Smooth muscle cell (in vitro differentiated cells): ENCODE results near the gene SLC6A11. TPM values are rescaled to one million over a fixed set of nuclear protein-coding genes. Genes with fewer than 3 reads are reported as not detected.

Source experiments
- DNase-seq: peaks from one replicate; lab custom pipeline; 2025; ENCODE audit not compliant: unreplicated experiment; lab: John Stamatoyannopoulos, UW
- H2AFZ ChIP-seq: fragments of 200-600 bp; sonication (generic); 2 replicates; pipeline ENCODE4 v1.6.0; 2016; ENCODE audit warnings: antibody characterized with exemption, low read depth, mild to moderate bottlenecking
- H3F3A ChIP-seq: fragments of 200-600 bp; sonication (generic); 2 replicates; pipeline ENCODE4 v1.6.0; 2017; ENCODE audit warnings: antibody characterized with exemption, low read depth
- H3K27ac ChIP-seq: fragments of 200-600 bp; sonication (generic); 2 replicates; pipeline ENCODE4 v1.5.1; 2016; ENCODE audit warnings: low read depth, mild to moderate bottlenecking
- H3K27me3 ChIP-seq: fragments of 200-600 bp; sonication (generic); 2 replicates; pipeline ENCODE4 v1.6.1; 2016; ENCODE audit warnings: low read depth, mild to moderate bottlenecking
- H3K36me3 ChIP-seq: fragments of 200-600 bp; sonication (generic); 2 replicates; pipeline ENCODE4 v1.5.1; 2016; ENCODE audit warnings: low read depth
- H3K4me1 ChIP-seq: fragments of 200-600 bp; sonication (generic); 2 replicates; pipeline ENCODE4 v1.5.1; 2016; ENCODE audit warnings: low read depth
- H3K4me2 ChIP-seq: fragments of 200-600 bp; sonication (generic); 2 replicates; pipeline ENCODE4 v1.6.0; 2016; ENCODE audit warnings: mild to moderate bottlenecking
- H3K4me3 ChIP-seq: fragments of 200-600 bp; sonication (generic); 2 replicates; pipeline ENCODE4 v1.5.1; 2016; ENCODE audit warnings: mild to moderate bottlenecking
- H3K79me2 ChIP-seq: fragments of 200-600 bp; sonication (generic); 2 replicates; pipeline ENCODE4 v1.6.0; 2016; ENCODE audit warnings: low read depth, mild to moderate bottlenecking
- H3K9ac ChIP-seq: fragments of 200-600 bp; sonication (generic); 2 replicates; pipeline ENCODE4 v1.6.0; 2016; ENCODE audit warnings: low read depth
- H3K9me3 ChIP-seq: fragments of 200-600 bp; sonication (generic); replicated peaks from 2 replicates; pipeline ENCODE4 v1.5.1; 2016; ENCODE audit warnings: low read depth
- H4K20me1 ChIP-seq: fragments of 200-600 bp; sonication (generic); 2 replicates; pipeline ENCODE4 v1.6.0; 2016; ENCODE audit warnings: low read depth
- WGBS: methylation state at CpG from one replicate; pipeline ENCODE4 v1.1.7; 2016; ENCODE audit warnings: low lambda C conversion rate; 5-methylcytosine and 5-hydroxymethylcytosine counted together
- polyA plus RNA-seq: library from polyadenylated mRNA; unstranded; fragments of >200 nt; fragmentation: Nextera tagmentation; extraction: Ambion mirVana; gene quantifications from 2 replicates; pipeline ENCODE4 v1.2.1, GENCODE V29; 2016
- total RNA-seq: library from RNA; depleted of rRNA; stranded (reverse); fragments of >200 nt; gene quantifications from 2 replicates; pipeline ENCODE4 v1.2.3, GENCODE V29; 2014
- TF ChIP-seq, protein P1 (sequence below): fragments of 200-600 bp; sonication (generic); IDR thresholded peaks from 2 replicates; pipeline ENCODE4 v1.5.1; 2017; ENCODE audit warnings: borderline replicate concordance, mild to moderate bottlenecking, antibody characterized with exemption; ENCODE audit not compliant: insufficient read depth, poor library complexity, severe bottlenecking

SLC6A11 gene
- total and polyA plus RNA-seq, 2 experiments from 2014 or later, result not detected

DNA sequence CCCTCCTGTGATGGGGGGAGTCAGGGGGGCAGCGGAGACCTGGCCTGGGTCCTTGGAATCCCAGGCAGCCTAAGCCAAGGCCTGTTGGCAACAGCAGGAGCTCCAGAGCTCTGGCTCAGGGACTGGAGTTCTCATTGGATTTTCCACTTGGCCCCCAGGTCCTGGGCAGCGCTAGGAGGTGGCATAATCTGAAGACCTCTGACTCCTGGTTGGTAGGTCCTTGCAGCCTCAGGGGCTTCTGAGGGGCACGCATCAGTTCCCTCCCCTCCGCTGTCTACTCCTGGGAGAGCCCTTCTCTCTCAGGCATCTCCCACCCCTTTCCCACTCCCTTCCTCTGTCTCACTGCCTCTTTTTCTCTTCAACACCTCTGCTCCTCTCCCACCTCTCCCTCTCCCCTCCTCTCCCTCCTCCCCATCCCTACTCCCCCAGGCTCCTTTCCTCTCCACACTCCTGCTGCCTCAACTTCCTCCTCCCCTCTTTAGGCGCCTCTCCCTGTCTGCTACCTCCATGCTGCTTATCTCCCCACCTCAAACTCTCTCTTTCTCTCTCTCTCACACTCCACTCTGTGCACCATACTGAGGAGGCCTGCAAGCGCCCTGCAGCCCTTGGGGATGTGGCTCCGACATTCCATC is 135.4 kb downstream of the SLC6A11 start:
- TF ChIP-seq, protein P1, sequence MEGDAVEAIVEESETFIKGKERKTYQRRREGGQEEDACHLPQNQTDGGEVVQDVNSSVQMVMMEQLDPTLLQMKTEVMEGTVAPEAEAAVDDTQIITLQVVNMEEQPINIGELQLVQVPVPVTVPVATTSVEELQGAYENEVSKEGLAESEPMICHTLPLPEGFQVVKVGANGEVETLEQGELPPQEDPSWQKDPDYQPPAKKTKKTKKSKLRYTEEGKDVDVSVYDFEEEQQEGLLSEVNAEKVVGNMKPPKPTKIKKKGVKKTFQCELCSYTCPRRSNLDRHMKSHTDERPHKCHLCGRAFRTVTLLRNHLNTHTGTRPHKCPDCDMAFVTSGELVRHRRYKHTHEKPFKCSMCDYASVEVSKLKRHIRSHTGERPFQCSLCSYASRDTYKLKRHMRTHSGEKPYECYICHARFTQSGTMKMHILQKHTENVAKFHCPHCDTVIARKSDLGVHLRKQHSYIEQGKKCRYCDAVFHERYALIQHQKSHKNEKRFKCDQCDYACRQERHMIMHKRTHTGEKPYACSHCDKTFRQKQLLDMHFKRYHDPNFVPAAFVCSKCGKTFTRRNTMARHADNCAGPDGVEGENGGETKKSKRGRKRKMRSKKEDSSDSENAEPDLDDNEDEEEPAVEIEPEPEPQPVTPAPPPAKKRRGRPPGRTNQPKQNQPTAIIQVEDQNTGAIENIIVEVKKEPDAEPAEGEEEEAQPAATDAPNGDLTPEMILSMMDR, result no peak
- DNase-seq, result no peak
- Histone ChIP-seq H3F3A (no peaks in the 10 kb centered on the region), H2AFZ (peak overlapping the region; percentile 62), H3K9me3 (no peaks in the 10 kb centered on the region), H3K9ac (no peak overlapping the region), H3K79me2 (no peaks in the 10 kb centered on the region), H3K27ac (no peak overlapping the region), H4K20me1 (no peaks in the 10 kb centered on the region), H3K4me1 (no peaks in the 10 kb centered on the region), H3K36me3 (no peaks in the 10 kb centered on the region), H3K4me3 (no peak overlapping the region), H3K4me2 (no peak overlapping the region), H3K27me3 (peaks cover 7% of the 10 kb centered on the region)
- 88% methylated on average over 5 of the region's 7 CpGs for WGBS

DNA sequence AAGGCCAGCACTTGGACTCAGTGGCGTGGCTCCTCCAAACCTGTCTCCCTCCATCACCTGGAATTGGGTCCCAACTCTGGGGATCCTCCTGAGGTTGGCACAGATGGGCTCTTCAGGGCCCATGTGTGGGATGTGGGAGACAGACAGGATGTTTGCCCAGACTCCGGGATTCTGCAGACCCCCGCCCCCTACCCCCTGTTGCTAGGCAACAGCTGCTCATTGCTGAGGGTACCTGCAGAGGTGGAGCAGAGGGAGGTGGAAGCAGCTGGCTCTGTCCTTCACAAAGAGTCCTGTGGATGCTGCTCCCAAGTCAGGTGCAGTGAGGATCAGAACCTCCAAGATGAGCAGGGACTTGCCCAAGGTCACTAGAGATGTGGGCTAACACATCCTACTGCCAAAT is 136.5 kb downstream of the SLC6A11 start:
- H3K79me2 ChIP-seq, result no peaks in the 10 kb centered on the region
- no peaks in the 10 kb centered on the region for H3K9me3 ChIP-seq
- no peaks in the 10 kb centered on the region for H4K20me1 ChIP-seq
- no peak overlapping the region for H3K4me2 ChIP-seq
- no peaks in the 10 kb centered on the region for H3K4me1 ChIP-seq
- H3K27me3 ChIP-seq, result peaks cover 7% of the 10 kb centered on the region
- no peak overlapping the region for H3K4me3 ChIP-seq
- H3K9ac ChIP-seq, result no peak overlapping the region
- DNase-seq, result no peak
- TF ChIP-seq, protein P1, result no peak
- H3K36me3 ChIP-seq, result no peaks in the 10 kb centered on the region
- H2AFZ ChIP-seq, result no peak overlapping the region
- no peak overlapping the region for H3K27ac ChIP-seq
- no peaks in the 10 kb centered on the region for H3F3A ChIP-seq
- WGBS, result 74% methylated on average over 3 of the region's 3 CpGs

DNA sequence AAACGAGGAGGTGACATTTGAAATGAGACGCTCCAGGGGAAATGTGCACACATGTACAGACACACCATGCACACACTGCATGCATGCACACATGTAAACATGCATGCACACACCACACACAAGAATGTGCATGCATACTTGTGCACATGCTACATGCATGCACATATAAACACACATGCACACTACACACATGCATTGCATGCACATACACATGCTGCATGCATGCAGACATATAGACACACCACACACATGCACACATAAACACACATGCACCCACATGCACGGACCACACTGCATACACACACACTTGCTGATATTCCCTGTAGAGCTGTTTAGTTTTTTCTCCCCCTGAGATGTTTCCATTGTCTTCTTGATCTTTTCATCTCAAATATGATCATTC is 138.7 kb downstream of the SLC6A11 start:
- Histone ChIP-seq H2AFZ (no peak overlapping the region), H3K4me2 (no peak overlapping the region), H3F3A (no peaks in the 10 kb centered on the region), H3K79me2 (no peaks in the 10 kb centered on the region), H3K4me3 (no peak overlapping the region), H3K27ac (no peak overlapping the region), H3K4me1 (no peaks in the 10 kb centered on the region), H3K9ac (no peak overlapping the region), H3K27me3 (peaks cover 7% of the 10 kb centered on the region), H4K20me1 (no peaks in the 10 kb centered on the region), H3K36me3 (no peaks in the 10 kb centered on the region), H3K9me3 (no peaks in the 10 kb centered on the region)
- WGBS, result 76% methylated on average over 3 of the region's 3 CpGs
- TF ChIP-seq, protein P1, result no peak
- DNase-seq, result no peak
